Activated naive CD4-positive, alpha-beta T cell (primary cell): ENCODE results near the gene NADK.

Experiments
- DNase-seq, 4 experiments: peaks; one replicate each; lab custom pipeline; 2025; lab: John Stamatoyannopoulos, UW

NADK gene

DNA sequence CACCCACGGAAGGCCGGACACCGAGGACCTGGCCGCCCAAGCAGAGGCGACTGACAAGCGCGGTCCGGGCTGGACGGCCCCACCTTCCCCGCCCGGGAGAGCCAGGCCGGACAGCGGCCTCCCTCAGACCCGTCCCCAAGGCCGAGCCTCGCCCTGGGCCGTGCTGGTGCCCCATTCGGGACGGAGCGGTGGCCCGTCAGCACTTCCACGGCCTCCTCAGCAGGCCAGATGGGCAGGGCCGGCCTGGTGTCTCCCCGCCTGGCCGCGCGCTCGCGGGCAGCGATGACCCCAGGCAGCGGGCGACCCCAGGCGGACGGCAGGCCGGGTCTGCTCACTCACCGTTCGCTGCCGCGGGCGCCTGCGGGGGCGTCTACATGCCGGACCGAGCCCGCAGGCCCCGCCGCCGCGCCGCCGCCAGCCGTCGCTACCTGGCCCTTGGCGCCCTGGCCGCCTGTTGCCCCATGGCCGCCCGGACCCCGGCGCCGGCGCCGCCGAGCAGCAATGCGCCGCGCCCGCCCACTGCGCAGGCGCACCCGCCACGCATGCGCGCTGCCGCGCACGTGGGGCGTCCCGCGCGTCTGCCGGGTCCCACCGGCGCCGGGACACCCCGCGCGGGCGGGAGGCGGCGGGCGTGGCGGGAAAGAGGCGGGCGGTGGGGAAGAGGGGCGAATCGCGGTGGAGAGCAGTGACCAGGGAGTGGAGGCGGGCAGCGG is at the start of gene NADK:
Gene NADK, minus strand, starts transcription at position 521 of the 713 bp plus-strand sequence. CDS start 13,064 bp downstream, outside the sequence.
- peak; percentile 28 to 70 (median 44) for DNase-seq

DNA sequence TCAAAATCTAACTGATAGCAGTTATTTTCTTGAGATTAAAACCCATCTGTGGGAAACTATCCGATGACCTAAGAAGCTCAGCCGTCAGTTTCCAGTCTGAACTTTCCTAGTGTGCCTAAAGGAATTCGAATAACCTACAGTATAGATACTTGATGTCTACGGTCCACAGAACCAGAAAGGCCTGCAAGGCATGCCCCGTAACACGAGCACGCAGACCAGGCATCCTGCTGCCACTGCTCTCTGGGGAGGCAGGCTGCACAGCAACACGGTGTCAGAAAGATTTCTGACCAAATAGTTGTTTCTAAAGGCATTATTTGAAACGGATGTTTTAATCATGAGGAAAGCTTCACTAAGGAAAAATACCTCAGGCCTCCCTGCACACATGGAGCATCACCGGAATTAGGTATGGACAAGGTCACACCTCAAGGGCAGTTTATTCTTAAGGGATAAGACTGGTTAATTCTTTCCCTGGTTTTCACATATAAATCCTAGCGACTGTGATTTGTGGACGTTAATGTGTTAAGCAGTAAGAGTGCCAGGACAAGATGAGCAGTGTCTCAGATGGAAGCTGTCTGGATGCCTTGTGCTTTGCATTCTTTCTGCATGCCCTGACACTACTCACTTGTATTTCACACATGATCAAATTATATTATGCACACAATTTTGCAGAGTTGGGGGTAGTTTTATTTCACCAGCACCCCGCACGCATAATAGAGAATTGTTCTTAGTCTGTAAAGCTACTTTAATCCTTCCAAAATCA is 49.0 kb upstream of the NADK start:
- DNase-seq, result no peak

- DNase-seq, result no peak
These were observed 48.3 kb upstream of the NADK start for GRCh38 chr1:1826356-1827088.

DNA sequence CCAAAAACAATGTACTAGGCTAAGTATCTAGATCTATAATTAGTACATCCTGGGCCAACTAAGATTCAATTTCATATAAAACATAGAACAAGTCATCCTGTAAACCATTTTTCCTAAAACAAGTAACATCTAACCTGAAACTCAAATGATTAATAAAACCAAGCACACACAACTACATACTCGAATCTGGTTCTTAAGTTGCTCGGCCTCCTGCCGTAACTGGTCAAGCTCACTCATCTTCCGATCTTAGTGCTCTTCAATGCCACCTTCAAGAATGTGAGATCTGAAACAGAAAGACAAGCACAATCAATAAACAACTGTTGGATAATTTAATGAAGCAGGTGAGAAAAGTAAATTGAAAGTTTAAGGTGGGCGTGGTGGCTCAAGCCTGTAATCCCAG is 46.9 kb upstream of the NADK start:
- DNase-seq, result no peak

GRCh38 chr1:1819762-1820161 is 41.5 kb upstream of the NADK start:
- no peak for DNase-seq

DNA sequence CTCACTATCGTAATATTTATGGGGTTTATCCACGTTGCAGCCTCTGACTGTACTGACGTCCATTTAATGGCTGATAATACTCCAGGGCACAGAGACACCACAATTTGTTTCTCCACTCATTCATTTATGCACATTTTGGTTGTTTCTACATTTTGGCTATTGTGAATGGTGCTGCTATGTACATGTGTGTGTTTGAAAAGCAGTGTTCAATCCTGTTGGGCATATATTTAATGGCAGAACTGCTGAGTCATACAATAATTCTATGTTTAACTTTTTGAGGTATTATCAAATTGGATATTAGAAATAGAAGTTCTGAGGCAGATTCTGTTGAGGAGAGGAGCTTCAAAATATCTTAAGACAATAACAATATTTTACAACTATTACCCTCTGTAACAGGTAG is 39.0 kb upstream of the NADK start:
- no peak for DNase-seq

- no peak for DNase-seq
These were observed 37.5 kb upstream of the NADK start for GRCh38 chr1:1815606-1816281.

- DNase-seq, result no peak
These were observed 31.2 kb upstream of the NADK start for GRCh38 chr1:1809489-1809888.

DNA sequence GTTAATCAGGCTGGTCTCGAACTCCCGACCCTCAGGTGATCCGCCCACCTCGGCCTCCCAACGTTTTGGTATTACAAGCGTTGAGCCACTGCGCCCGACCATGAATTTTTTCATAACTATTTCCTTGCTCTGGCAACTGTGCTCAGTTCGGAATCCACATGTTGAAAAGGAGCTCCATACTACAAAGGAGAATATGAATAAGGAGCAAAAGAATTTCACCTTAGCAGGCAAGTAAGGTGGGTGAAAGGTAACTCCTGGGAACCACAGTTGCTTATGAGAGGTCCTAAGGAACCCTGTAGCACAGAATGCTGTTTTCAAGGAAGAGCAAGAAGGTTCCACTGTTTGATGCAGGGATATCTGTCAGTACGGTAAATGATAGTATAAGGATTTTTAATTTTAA is 29.9 kb upstream of the NADK start:
- no peak for DNase-seq

- no peak for DNase-seq
These were observed 28.6 kb upstream of the NADK start for GRCh38 chr1:1806890-1807289.

GRCh38 chr1:1804301-1804700 is 26.0 kb upstream of the NADK start:
- no peak for DNase-seq

- no peak for DNase-seq
These were observed 24.6 kb upstream of the NADK start for GRCh38 chr1:1802871-1803270.

GRCh38 chr1:1799716-1800115 is 21.4 kb upstream of the NADK start:
- no peak for DNase-seq

DNA sequence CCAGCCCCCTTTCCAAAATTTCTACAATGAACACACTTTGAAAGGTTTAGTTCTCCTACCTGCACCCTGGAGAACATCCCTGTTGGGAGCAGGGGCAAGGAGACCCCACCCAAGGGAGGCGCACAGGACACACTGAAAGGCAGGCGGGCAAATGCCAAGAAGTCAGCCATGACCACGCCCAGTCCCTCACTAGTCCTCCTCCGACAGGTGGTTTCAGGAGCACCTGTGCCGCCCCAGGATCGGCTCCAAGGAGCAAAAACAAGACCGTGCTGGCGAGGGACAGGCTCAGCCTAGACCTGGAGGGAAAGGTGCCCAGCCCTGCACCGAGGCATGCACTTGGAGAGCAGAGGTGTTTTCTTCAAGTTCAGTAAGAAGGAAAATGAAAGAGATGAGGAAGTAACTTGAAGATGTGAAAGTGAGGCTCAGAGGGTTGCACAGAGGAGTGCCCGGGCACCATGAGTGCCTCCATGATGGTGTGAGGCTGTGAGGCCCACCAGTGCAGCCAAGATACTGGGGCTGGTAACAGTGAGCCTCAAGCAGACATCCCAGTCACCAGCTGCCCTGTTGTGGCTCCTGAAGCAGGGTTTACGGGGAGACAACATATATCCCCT is 19.6 kb upstream of the NADK start:
- no peak for DNase-seq

- DNase-seq, result peak in 1 of 4 experiments; percentile 14
These were observed 18.2 kb upstream of the NADK start for GRCh38 chr1:1796466-1796865.

GRCh38 chr1:1794999-1795398 is 16.7 kb upstream of the NADK start:
- no peak for DNase-seq

DNA sequence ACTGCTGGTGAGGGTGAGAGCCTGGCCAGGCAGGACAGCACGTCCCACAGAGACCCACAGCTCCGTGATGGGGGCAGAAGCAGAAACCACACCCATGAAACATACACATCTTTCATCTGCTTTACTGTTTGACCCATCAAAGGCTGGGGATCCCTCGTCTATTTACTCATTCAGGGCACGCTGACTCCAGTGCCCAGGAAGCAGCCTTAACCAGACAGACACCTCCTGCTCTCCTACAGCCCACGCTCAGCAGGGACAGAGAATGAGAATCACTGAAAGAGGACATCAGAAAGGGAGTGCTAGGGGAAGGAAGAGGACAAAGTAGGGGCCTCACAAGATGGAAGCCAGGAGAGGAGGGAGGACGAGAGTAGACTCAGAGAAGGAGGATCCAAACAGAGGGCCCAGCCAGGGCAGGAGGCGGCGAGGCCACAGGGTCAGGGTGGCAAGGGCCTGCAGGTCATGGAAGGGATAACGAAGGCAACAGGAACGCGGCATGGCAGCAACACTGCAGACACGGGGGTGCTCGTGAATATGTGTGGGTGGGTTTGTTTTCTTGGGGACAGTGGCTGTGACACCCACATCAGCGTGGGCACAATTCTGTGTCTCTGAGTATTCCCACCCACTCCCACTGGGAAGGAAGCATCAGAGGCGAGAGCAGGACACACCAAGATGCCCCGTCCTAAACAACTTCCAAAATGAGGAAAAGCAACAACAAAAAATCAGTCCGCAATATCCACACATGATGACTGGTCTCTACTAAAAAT is 15.4 kb upstream of the NADK start:
- DNase-seq, result no peak

- DNase-seq, result no peak
These were observed 10.6 kb upstream of the NADK start for GRCh38 chr1:1788646-1789431.

DNA sequence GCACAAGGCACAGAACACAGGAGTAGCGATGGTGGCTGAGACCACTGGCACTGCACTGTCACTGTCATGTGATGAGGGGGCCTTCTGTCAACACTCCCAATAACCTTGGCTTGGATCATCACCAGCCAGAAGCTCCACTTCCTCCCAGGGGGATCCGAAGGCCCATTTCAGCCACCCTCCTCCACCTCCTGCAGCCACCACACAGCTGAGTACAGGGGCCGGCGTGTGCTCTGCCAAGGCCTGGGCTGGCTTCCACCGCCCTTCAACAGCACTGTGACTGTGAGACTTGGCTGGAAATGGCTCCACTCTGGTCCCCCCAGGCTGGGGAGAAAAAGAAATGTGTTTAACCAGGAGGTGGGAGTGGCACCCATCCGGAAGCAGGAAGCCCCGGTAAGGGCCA is 9.9 kb upstream of the NADK start:
- no peak for DNase-seq
